ENCODE measurements around the gene TBC1D26.
"Not testable (repeated sequence)": the region's sequence is repeated elsewhere in the genome, so short reads cannot be mapped to it uniquely, and the experiment has no call there.

Gene TBC1D26

GRCh38 chr17:15731900-15732299 is at the start of gene TBC1D26:
Gene TBC1D26 (plus strand): TSS chr17:15732283. CDS start chr17:15735349, 3,066 bp downstream.
- H3K36me3 ChIP-seq (ENCODE audit: insufficient read depth, low read length); H3K4me1 ChIP-seq (ENCODE audit: insufficient read depth, low read length); H3K9ac ChIP-seq (ENCODE audit: low read length); H3K27ac ChIP-seq (ENCODE audit: low read depth, low read length); H3K27me3 ChIP-seq (ENCODE audit: control insufficient read depth in 1 of 2, insufficient read depth in 2 of 2, low read length in 2 of 2); H3K4me3 ChIP-seq (ENCODE audit: low read depth in 1 of 2, low read length in 2 of 2); H3K9me3 ChIP-seq (ENCODE audit: low read length): not testable (repeated sequence)

- not testable (repeated sequence) for H3K27me3 ChIP-seq (ENCODE audit: control insufficient read depth in 1 of 2, insufficient read depth in 2 of 2, low read length in 2 of 2); H3K27ac ChIP-seq (ENCODE audit: low read depth, low read length); H3K9me3 ChIP-seq (ENCODE audit: low read length); H3K9ac ChIP-seq (ENCODE audit: low read length); H3K36me3 ChIP-seq (ENCODE audit: insufficient read depth, low read length); H3K4me1 ChIP-seq (ENCODE audit: insufficient read depth, low read length); H3K4me3 ChIP-seq (ENCODE audit: low read depth in 1 of 2, low read length in 2 of 2)
Observed at GRCh38 chr17:15683135-15683534, 48.9 kb upstream of the TBC1D26 start.

- H3K27me3 ChIP-seq (ENCODE audit: control insufficient read depth in 1 of 2, insufficient read depth in 2 of 2, low read length in 2 of 2); H3K27ac ChIP-seq (ENCODE audit: low read depth, low read length); H3K4me1 ChIP-seq (ENCODE audit: insufficient read depth, low read length); H3K9me3 ChIP-seq (ENCODE audit: low read length); H3K36me3 ChIP-seq (ENCODE audit: insufficient read depth, low read length): not testable (repeated sequence)
- peak within 1 kb of the TSS; percentile 38 to 72 for H3K4me3 ChIP-seq (ENCODE audit: low read depth in 1 of 2, low read length in 2 of 2)
- peak within 1 kb of the TSS; percentile 65 for H3K9ac ChIP-seq (ENCODE audit: low read length)
Observed at GRCh38 chr17:15683824-15684478, 48.1 kb upstream of the TBC1D26 start, which contains the start of gene TRIM16. Gene TRIM16 (minus strand): TSS chr17:15684311. CDS start chr17:15651609, 32,702 bp downstream.

- not testable (repeated sequence) for H3K4me3 ChIP-seq (ENCODE audit: low read depth in 1 of 2, low read length in 2 of 2); H3K9ac ChIP-seq (ENCODE audit: low read length); H3K27ac ChIP-seq (ENCODE audit: low read depth, low read length); H3K9me3 ChIP-seq (ENCODE audit: low read length); H3K36me3 ChIP-seq (ENCODE audit: insufficient read depth, low read length); H3K27me3 ChIP-seq (ENCODE audit: control insufficient read depth in 1 of 2, insufficient read depth in 2 of 2, low read length in 2 of 2); H3K4me1 ChIP-seq (ENCODE audit: insufficient read depth, low read length)
Observed at GRCh38 chr17:15687494-15687893, 44.6 kb upstream of the TBC1D26 start.

- not testable (repeated sequence) for H3K9me3 ChIP-seq (ENCODE audit: low read length); H3K9ac ChIP-seq (ENCODE audit: low read length); H3K4me1 ChIP-seq (ENCODE audit: insufficient read depth, low read length); H3K36me3 ChIP-seq (ENCODE audit: insufficient read depth, low read length); H3K27me3 ChIP-seq (ENCODE audit: control insufficient read depth in 1 of 2, insufficient read depth in 2 of 2, low read length in 2 of 2); H3K27ac ChIP-seq (ENCODE audit: low read depth, low read length)
- H3K4me3 ChIP-seq (ENCODE audit: low read depth in 1 of 2, low read length in 2 of 2), result peak overlapping the region; percentile 34 to 50
Observed at GRCh38 chr17:15698967-15699366, 33.1 kb upstream of the TBC1D26 start.

- not testable (repeated sequence) for H3K27ac ChIP-seq (ENCODE audit: low read depth, low read length)
Observed at GRCh38 chr17:15699413-15699924, 32.6 kb upstream of the TBC1D26 start, which contains the start of gene ZNF286A. Gene ZNF286A (plus strand): TSS chr17:15699752. CDS start chr17:15700330, 578 bp downstream.

GRCh38 chr17:15699937-15700336 is 32.1 kb upstream of the TBC1D26 start:
- peak overlapping the region in 1 of 2 donors; percentile 50 for H3K4me3 ChIP-seq (ENCODE audit: low read depth in 1 of 2, low read length in 2 of 2)
- not testable (repeated sequence) for H3K36me3 ChIP-seq (ENCODE audit: insufficient read depth, low read length); H3K9me3 ChIP-seq (ENCODE audit: low read length); H3K4me1 ChIP-seq (ENCODE audit: insufficient read depth, low read length); H3K27me3 ChIP-seq (ENCODE audit: control insufficient read depth in 1 of 2, insufficient read depth in 2 of 2, low read length in 2 of 2); H3K27ac ChIP-seq (ENCODE audit: low read depth, low read length); H3K9ac ChIP-seq (ENCODE audit: low read length)

More at GRCh38 chr17:15699413-15699924, 32.6 kb upstream of the TBC1D26 start, which contains the start of gene ZNF286A:
- H3K9me3 ChIP-seq (ENCODE audit: low read length); H3K4me1 ChIP-seq (ENCODE audit: insufficient read depth, low read length); H3K36me3 ChIP-seq (ENCODE audit: insufficient read depth, low read length); H3K27me3 ChIP-seq (ENCODE audit: control insufficient read depth in 1 of 2, insufficient read depth in 2 of 2, low read length in 2 of 2); H3K9ac ChIP-seq (ENCODE audit: low read length): not testable (repeated sequence)
- H3K4me3 ChIP-seq (ENCODE audit: low read depth in 1 of 2, low read length in 2 of 2), result peak within 1 kb of the TSS; percentile 34 to 50

- not testable (repeated sequence) for H3K9ac ChIP-seq (ENCODE audit: low read length); H3K27ac ChIP-seq (ENCODE audit: low read depth, low read length); H3K9me3 ChIP-seq (ENCODE audit: low read length); H3K4me3 ChIP-seq (ENCODE audit: low read depth in 1 of 2, low read length in 2 of 2); H3K27me3 ChIP-seq (ENCODE audit: control insufficient read depth in 1 of 2, insufficient read depth in 2 of 2, low read length in 2 of 2); H3K4me1 ChIP-seq (ENCODE audit: insufficient read depth, low read length)
- peaks cover 12% of the 10 kb centered on the region for H3K36me3 ChIP-seq (ENCODE audit: insufficient read depth, low read length)
Observed at GRCh38 chr17:15704239-15704638, 27.8 kb upstream of the TBC1D26 start.

- not testable (repeated sequence) for H3K27ac ChIP-seq (ENCODE audit: low read depth, low read length); H3K27me3 ChIP-seq (ENCODE audit: control insufficient read depth in 1 of 2, insufficient read depth in 2 of 2, low read length in 2 of 2); H3K4me3 ChIP-seq (ENCODE audit: low read depth in 1 of 2, low read length in 2 of 2); H3K4me1 ChIP-seq (ENCODE audit: insufficient read depth, low read length); H3K9me3 ChIP-seq (ENCODE audit: low read length); H3K9ac ChIP-seq (ENCODE audit: low read length)
- H3K36me3 ChIP-seq (ENCODE audit: insufficient read depth, low read length), result peaks cover 12% of the 10 kb centered on the region
Observed at GRCh38 chr17:15704813-15705212, 27.3 kb upstream of the TBC1D26 start.

- H3K27me3 ChIP-seq (ENCODE audit: control insufficient read depth in 1 of 2, insufficient read depth in 2 of 2, low read length in 2 of 2); H3K4me3 ChIP-seq (ENCODE audit: low read depth in 1 of 2, low read length in 2 of 2); H3K4me1 ChIP-seq (ENCODE audit: insufficient read depth, low read length); H3K9me3 ChIP-seq (ENCODE audit: low read length); H3K9ac ChIP-seq (ENCODE audit: low read length); H3K27ac ChIP-seq (ENCODE audit: low read depth, low read length): not testable (repeated sequence)
- H3K36me3 ChIP-seq (ENCODE audit: insufficient read depth, low read length), result peaks cover 12% of the 10 kb centered on the region
Observed at GRCh38 chr17:15708879-15709278, 23.2 kb upstream of the TBC1D26 start.

GRCh38 chr17:15716601-15717563 is 15.2 kb upstream of the TBC1D26 start:
- not testable (repeated sequence) for H3K4me3 ChIP-seq (ENCODE audit: low read depth in 1 of 2, low read length in 2 of 2); H3K36me3 ChIP-seq (ENCODE audit: insufficient read depth, low read length); H3K27me3 ChIP-seq (ENCODE audit: control insufficient read depth in 1 of 2, insufficient read depth in 2 of 2, low read length in 2 of 2); H3K9ac ChIP-seq (ENCODE audit: low read length); H3K4me1 ChIP-seq (ENCODE audit: insufficient read depth, low read length); H3K27ac ChIP-seq (ENCODE audit: low read depth, low read length)
- peaks cover 16% of the 10 kb centered on the region for H3K9me3 ChIP-seq (ENCODE audit: low read length)

Data from muscle layer of colon (tissue), 2 donors.